AG09309 (cell line): ENCODE measurements around the gene ATAD3B.
"Not testable (repeated sequence)": the region's sequence is repeated elsewhere in the genome, so short reads cannot be mapped to it uniquely, and the experiment has no call there.

ENCODE experiments used
- DNase-seq: peaks from one replicate; pipeline ENCODE4 v3.0.0-alpha.2; 2010; ENCODE audit warnings: low read depth
- H3K4me3 ChIP-seq: 2 replicates; pipeline ENCODE4 v1.5.1; 2011; ENCODE audit warnings: mild to moderate bottlenecking, low read depth, low read length, moderate library complexity; ENCODE audit not compliant: control insufficient read depth
- TF ChIP-seq, protein P1 (sequence below): IDR thresholded peaks from 2 replicates; pipeline ENCODE4 v1.5.1; 2011; ENCODE audit warnings: mild to moderate bottlenecking, low read depth, low read length, inconsistent platforms; ENCODE audit not compliant: insufficient read depth, control insufficient read depth; ENCODE audit errors: missing control alignments

Gene ATAD3B

DNA sequence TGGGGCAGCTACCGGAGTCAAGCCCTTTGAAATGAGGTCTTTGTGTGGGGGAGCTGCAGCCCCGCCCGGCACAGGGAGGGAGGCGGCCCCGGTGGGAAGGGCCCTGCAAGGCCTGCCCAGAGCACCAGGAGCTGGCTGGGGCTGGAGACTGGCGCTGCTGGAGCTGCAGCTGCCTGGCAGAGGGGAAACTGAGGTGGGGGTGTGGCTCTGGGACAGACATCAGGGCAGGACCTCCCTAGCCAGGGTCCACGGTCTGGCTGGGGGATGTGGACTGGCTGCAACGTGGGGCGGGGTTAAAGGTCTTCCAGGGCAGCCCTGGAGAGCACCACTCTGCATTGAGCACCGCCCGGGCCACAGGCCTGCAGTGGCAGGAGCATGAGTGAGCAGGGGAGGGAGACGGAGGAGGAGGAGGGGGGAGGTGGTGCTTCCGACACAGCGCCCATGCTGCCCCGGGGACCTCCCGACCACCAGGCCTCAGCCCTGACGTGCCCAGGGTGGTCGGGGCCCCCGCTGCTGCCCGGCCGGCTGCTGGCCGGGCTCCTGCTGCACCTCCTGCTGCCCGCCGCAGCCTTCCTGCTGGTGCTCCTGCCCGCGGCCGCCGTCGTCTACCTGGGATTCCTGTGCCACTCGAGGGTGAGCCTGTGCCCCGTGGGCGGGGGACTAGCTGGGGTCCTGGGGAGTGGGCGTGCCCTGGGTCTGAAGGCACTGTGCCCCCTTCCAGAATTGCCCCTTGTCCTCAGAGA is 45.6 kb upstream of the ATAD3B start:
- TF ChIP-seq, protein P1, sequence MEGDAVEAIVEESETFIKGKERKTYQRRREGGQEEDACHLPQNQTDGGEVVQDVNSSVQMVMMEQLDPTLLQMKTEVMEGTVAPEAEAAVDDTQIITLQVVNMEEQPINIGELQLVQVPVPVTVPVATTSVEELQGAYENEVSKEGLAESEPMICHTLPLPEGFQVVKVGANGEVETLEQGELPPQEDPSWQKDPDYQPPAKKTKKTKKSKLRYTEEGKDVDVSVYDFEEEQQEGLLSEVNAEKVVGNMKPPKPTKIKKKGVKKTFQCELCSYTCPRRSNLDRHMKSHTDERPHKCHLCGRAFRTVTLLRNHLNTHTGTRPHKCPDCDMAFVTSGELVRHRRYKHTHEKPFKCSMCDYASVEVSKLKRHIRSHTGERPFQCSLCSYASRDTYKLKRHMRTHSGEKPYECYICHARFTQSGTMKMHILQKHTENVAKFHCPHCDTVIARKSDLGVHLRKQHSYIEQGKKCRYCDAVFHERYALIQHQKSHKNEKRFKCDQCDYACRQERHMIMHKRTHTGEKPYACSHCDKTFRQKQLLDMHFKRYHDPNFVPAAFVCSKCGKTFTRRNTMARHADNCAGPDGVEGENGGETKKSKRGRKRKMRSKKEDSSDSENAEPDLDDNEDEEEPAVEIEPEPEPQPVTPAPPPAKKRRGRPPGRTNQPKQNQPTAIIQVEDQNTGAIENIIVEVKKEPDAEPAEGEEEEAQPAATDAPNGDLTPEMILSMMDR: no peak
- DNase-seq: no peak
- H3K4me3 ChIP-seq: no peak overlapping the region

GRCh38 chr1:1426496-1427105 is 45.0 kb upstream of the ATAD3B start:
- no peak for DNase-seq
- no peak overlapping the region for H3K4me3 ChIP-seq
- TF ChIP-seq, protein P1: no peak

DNA sequence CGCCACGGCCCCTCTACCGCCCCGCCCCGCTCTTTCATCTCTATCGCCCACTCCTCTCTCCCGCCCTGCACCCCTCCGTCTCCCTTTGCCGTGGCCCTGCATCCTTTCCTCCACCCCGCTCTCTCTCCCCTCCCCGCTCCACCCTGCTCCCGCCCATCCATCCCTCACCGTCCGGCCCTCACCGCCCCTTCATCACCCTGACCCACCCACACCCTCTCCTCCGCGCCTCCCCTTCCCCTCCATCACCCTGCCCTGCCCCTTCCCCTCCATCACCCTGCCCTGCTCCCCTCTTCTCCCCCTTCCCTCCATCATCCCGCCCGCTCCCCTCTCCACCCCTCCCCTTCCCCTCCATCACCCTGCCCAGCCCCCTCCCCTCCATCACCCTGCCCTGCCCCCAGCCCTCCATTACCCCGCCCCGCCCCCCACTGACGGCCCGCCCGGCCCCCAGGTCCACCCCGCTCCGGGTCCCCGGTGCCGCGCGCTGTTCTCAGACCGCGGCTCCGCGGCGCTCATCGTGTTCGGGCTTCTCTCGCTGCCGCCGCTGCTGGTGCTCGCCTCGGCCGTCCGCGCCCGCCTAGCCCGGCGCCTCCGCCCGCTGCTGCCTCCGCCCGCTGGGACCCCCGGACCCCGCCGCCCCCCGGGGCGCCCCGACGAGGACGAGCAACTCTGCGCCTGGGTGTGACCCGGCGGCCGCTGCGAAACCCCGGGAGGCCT is 44.3 kb upstream of the ATAD3B start:
- DNase-seq: no peak
- TF ChIP-seq, protein P1: no peak
- no peak overlapping the region for H3K4me3 ChIP-seq

DNA sequence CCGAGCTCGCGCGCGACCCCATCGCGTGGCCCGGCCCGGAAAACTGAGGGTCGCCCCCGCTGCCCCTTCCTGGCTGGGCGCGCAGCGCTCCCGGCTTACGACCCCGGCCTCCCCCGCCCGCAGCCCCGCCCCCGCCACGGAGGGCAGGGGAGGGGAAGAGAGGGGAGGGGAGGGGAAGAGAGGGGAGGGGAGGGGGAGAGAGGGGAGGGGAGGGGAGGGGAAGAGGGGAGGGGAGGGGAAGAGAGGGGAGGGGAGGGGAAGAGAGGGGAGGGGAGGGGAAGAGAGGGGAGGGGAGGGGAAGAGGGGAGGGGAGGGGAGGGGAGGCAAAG is 43.8 kb upstream of the ATAD3B start:
- H3K4me3 ChIP-seq: no peak overlapping the region
- DNase-seq: no peak
- TF ChIP-seq, protein P1: no peak

DNA sequence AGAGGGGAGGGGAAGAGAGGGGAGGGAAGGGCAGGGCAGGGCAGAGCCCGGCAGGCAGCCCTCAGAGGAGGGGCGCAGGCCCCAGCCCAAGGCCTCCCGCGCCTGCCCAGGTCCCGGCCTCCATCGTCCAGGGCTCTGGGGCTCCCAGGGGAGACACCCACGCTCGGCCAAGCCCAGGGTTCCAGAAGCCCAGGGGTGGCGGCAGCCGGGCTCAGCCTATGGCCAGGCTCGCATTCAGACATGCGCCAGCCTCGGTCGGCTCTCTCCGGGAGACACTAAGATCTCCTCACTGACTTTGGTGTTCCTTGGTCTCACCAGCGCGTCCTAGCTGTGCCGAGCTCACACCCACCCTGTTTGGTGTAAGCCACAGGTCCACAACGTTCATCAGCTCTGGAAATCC is 43.4 kb upstream of the ATAD3B start:
- no peak for DNase-seq
- no peak overlapping the region for H3K4me3 ChIP-seq
- TF ChIP-seq, protein P1: no peak

DNA sequence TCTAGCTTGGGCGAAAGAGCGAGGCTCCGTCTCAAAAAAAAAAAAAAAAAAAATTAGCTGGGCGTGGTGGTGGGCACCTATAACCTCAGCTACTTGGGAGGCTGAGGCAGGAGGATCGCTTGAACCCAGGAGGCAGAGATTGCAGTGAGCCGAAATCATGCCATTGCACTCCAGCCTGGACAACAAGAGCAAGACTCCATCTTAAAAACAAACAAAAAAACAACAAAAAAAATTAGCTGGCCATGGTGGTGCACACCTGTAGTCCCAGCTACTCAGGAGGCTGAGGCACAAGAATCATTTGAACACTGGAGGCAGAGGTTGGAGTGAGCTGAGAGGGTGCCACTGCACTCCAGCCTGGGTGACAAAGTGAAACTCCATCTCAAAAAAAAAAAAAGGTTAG is 42.6 kb upstream of the ATAD3B start:
- not testable (repeated sequence) for DNase-seq, H3K4me3 ChIP-seq

DNA sequence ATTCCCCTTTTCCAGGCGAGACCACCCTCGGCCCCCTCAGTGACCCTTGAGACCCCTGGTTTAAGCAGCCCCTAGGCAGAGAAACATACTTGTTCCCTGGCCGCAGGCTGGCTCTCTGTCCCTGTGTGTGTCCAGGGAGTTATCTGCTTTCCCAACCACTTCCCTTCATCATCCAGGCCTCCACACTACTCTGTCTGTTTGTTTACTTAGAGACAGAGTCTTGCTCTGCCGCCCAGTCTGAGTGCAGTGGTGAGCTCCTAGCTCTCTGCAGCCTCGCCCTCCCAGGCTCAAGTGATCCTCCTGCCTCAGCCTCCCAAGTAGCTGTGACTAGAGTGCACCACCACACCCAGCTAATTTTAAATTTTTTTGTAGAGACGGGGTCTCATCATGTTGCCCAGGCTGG is 41.9 kb upstream of the ATAD3B start:
- TF ChIP-seq, protein P1: no peak
- H3K4me3 ChIP-seq: no peak overlapping the region
- no peak for DNase-seq
